Testis (tissue), 2 donors: Measurements from ENCODE around the gene IWS1.

Experiments used
- POLR2A ChIP-seq: fragments of 450-650 bp; IDR thresholded peaks from one replicate; pipeline ENCODE4 v1.6.1; 2017; ENCODE audit warnings: antibody characterized with exemption, mild to moderate bottlenecking, moderate library complexity
- TF ChIP-seq, protein P1 (sequence below), 3 experiments: fragments of 450-650 bp in 2 of 3; fragments of 200-600 bp in 1 of 3; sonication (generic) in 1 of 3; IDR thresholded peaks; one replicate each; pipeline ENCODE4 v1.5.1; 2016 to 2019; ENCODE audit warnings: antibody characterized with exemption in 3 of 3, mild to moderate bottlenecking in 2 of 3, moderate library complexity in 1 of 3

DNA sequence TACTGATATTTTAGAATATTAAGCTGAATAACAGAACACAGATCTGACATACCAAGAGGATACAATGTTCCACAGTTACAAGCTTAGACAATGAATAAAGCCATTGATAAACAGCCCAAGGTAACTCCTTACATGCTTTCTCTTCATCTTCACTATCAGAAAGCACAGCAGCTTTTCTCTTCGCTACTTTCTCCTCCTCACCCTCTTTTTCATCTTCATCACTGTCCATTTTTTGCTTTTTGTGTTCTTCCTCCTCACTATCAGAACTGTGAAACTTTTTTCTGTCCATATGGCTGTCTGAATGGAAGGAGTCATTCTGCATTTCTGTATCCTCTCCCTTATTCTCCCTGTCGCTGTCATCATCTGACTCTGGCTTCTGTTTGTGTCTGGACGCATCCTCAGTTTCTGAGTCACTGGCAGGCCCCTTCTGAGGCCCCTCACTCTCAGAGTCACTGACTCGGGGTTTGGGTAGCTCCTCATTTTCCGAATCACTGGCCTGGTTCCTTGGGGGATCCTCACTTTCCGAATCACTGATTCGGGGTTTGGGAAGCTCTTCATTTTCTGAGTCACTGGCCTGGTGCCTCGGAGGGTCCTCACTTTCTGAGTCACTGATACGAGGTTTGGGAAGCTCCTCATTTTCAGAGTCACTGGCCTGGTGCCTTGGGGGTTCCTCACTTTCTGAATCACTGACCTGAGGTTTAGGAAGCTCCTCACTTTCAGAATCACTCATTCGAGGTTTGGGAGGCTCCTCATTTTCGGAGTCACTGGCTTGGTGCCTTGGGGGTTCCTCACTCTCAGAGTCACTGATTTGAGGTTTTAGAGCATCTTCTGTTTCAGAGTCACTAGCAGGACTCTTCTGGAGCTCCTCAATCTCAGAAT, 21.5 kb downstream of the IWS1 start:
- TF ChIP-seq, protein P1, sequence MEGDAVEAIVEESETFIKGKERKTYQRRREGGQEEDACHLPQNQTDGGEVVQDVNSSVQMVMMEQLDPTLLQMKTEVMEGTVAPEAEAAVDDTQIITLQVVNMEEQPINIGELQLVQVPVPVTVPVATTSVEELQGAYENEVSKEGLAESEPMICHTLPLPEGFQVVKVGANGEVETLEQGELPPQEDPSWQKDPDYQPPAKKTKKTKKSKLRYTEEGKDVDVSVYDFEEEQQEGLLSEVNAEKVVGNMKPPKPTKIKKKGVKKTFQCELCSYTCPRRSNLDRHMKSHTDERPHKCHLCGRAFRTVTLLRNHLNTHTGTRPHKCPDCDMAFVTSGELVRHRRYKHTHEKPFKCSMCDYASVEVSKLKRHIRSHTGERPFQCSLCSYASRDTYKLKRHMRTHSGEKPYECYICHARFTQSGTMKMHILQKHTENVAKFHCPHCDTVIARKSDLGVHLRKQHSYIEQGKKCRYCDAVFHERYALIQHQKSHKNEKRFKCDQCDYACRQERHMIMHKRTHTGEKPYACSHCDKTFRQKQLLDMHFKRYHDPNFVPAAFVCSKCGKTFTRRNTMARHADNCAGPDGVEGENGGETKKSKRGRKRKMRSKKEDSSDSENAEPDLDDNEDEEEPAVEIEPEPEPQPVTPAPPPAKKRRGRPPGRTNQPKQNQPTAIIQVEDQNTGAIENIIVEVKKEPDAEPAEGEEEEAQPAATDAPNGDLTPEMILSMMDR (IDR thresholded peaks at IDR 0.05), result no peak
- no peak for TF ChIP-seq POLR2A
